ENCODE results near the gene TRAPPC2L.

TRAPPC2L gene

DNA sequence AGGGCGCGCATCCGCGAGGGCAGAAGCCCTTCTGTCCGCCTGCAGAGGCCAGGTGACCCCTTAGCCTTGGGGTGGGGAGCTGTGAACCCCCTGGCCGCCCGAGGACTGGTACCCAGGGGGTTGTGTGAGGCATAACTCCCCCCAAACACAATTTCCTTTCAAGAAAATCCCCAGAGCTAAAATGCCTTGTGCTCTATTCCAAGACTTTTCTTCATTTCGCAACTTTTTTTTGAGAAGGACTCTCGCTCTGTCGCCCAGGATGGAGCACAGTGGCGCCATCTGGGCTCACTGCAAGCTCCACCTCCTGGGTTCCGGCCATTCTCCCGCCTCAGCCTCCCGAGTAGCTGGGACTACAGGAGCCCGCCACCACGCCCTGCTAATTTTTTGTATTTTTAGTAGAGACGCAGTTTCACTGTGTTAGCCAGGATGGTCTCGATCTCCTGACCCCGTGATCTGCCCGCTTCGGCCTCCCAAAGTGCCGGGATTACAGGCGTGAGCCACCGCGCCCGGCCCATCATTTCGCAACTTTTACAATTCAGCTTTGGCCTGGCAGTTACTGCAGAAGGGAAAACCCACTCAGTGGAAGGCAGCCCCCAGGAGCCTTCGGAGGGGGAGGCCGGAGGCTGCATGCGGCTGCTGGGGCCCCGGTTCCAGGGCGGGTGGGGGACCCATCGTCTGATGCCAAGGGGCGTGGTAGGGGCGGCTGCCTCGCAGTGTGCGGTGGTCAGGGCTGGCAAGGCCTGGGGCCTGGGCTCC, 44.2 kb upstream of the TRAPPC2L start:
- TF ChIP-seq, protein P1, sequence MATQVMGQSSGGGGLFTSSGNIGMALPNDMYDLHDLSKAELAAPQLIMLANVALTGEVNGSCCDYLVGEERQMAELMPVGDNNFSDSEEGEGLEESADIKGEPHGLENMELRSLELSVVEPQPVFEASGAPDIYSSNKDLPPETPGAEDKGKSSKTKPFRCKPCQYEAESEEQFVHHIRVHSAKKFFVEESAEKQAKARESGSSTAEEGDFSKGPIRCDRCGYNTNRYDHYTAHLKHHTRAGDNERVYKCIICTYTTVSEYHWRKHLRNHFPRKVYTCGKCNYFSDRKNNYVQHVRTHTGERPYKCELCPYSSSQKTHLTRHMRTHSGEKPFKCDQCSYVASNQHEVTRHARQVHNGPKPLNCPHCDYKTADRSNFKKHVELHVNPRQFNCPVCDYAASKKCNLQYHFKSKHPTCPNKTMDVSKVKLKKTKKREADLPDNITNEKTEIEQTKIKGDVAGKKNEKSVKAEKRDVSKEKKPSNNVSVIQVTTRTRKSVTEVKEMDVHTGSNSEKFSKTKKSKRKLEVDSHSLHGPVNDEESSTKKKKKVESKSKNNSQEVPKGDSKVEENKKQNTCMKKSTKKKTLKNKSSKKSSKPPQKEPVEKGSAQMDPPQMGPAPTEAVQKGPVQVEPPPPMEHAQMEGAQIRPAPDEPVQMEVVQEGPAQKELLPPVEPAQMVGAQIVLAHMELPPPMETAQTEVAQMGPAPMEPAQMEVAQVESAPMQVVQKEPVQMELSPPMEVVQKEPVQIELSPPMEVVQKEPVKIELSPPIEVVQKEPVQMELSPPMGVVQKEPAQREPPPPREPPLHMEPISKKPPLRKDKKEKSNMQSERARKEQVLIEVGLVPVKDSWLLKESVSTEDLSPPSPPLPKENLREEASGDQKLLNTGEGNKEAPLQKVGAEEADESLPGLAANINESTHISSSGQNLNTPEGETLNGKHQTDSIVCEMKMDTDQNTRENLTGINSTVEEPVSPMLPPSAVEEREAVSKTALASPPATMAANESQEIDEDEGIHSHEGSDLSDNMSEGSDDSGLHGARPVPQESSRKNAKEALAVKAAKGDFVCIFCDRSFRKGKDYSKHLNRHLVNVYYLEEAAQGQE (IDR thresholded peaks at IDR 0.05; ENCODE audit: low read depth), result no peak
- TF ChIP-seq TAF1 (IDR thresholded peaks at IDR 0.05; ENCODE audit: low read depth), result no peak
- no peak for TF ChIP-seq NFIC (IDR thresholded peaks at IDR 0.05)
- TF ChIP-seq EGR1 (IDR thresholded peaks at IDR 0.05), result no peak
- TF ChIP-seq FOXM1 (IDR thresholded peaks at IDR 0.05; ENCODE audit: borderline replicate concordance, low read depth), result no peak
- TF ChIP-seq, protein P2, sequence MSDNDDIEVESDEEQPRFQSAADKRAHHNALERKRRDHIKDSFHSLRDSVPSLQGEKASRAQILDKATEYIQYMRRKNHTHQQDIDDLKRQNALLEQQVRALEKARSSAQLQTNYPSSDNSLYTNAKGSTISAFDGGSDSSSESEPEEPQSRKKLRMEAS (IDR thresholded peaks at IDR 0.05), result no peak
- TF ChIP-seq TCF12 (IDR thresholded peaks at IDR 0.05; ENCODE audit: low read depth), result no peak
- no peak for TF ChIP-seq YY1 (IDR thresholded peaks at IDR 0.05; ENCODE audit: low read depth)
- TF ChIP-seq CEBPB (IDR thresholded peaks at IDR 0.05), result peak; percentile 61
- TF ChIP-seq ZBTB7A (IDR thresholded peaks at IDR 0.05; ENCODE audit: low read depth), result peak; percentile 1; the same call in 1 of the 2 replicates
- TF ChIP-seq EP300 (IDR thresholded peaks at IDR 0.05; ENCODE audit: borderline replicate concordance), result no peak
- TF ChIP-seq TEAD4 (IDR thresholded peaks at IDR 0.05), result no peak
- no peak for TF ChIP-seq CREB1 (IDR thresholded peaks at IDR 0.05; ENCODE audit: low read depth)
- TF ChIP-seq, protein P3, sequence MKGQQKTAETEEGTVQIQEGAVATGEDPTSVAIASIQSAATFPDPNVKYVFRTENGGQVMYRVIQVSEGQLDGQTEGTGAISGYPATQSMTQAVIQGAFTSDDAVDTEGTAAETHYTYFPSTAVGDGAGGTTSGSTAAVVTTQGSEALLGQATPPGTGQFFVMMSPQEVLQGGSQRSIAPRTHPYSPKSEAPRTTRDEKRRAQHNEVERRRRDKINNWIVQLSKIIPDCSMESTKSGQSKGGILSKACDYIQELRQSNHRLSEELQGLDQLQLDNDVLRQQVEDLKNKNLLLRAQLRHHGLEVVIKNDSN (IDR thresholded peaks at IDR 0.05), result no peak
- TF ChIP-seq RAD21 (IDR thresholded peaks at IDR 0.05; ENCODE audit: low read depth), result no peak

DNA sequence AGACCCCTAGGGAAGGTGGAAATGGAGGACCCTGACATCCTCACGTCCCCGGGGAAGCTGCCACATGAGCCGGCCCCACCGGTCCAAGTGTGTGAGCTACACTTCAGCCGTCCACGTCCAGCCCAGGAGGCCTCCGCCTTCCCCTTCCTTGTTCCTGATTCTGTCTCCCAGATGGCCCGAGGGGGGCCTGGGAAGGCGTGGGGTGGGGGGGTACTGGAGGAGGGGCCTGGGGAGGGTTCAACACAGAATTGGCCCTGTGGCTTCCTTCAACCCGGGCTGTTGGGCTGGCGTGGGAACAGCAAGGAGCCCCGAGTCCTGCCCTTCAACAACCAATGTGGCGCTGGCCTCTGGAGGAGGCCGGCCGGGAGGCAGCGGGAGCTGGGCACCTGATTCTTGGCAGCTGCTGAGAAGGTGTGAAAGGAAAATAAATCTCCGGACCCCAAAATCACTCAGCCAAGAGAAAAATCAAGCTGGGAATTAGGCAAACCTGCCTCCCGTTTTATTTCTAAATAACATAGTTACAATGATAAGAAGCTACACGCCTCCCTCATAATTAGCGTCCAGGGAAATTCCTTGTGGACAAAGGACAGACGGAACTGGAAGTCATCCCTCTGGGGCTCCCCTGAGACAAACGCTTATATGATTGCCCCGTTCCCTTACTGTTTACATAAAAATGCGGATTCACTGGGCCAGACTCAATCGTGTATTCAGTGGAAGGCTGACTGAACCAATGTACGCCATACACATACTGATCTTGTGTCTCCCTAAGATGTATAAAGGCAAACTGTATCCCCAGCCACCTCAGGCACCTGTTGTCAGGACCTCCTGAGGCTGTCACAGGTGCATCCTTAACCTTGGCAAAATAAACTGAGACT, 43.4 kb upstream of the TRAPPC2L start:
- TF ChIP-seq YY1 (IDR thresholded peaks at IDR 0.05; ENCODE audit: low read depth), result no peak
- TF ChIP-seq CREB1 (IDR thresholded peaks at IDR 0.05; ENCODE audit: low read depth), result no peak
- TF ChIP-seq, protein P1 (IDR thresholded peaks at IDR 0.05; ENCODE audit: low read depth), result no peak
- TF ChIP-seq, protein P2 (IDR thresholded peaks at IDR 0.05), result no peak
- TF ChIP-seq TCF12 (IDR thresholded peaks at IDR 0.05; ENCODE audit: low read depth), result no peak
- TF ChIP-seq NFIC (IDR thresholded peaks at IDR 0.05), result no peak
- TF ChIP-seq EGR1 (IDR thresholded peaks at IDR 0.05), result no peak
- no peak for TF ChIP-seq TEAD4 (IDR thresholded peaks at IDR 0.05)
- TF ChIP-seq FOXM1 (IDR thresholded peaks at IDR 0.05; ENCODE audit: borderline replicate concordance, low read depth), result no peak
- TF ChIP-seq RAD21 (IDR thresholded peaks at IDR 0.05; ENCODE audit: low read depth), result no peak
- TF ChIP-seq EP300 (IDR thresholded peaks at IDR 0.05; ENCODE audit: borderline replicate concordance), result no peak
- TF ChIP-seq, protein P3 (IDR thresholded peaks at IDR 0.05), result no peak
- no peak for TF ChIP-seq TAF1 (IDR thresholded peaks at IDR 0.05; ENCODE audit: low read depth)
- no peak for TF ChIP-seq CEBPB (IDR thresholded peaks at IDR 0.05)
- no peak for TF ChIP-seq ZBTB7A (IDR thresholded peaks at IDR 0.05; ENCODE audit: low read depth)

DNA sequence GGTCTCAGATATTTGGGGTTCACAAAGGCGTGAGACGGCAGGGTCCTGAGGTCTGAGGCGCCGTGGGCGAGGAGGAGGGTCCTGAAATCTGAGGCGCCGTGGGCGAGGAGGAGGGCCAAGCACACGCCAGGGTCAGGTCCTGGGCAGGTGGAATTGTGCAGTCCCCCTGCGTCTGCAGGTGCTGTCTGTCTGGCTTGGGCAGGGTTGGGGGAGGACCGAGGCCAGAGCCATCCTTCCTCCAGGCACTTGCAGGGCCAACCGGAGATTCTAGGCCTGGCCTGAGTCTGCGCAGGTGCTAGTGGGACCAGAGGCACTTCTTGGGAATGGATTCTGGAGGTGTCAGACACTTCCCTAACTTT, 42.8 kb upstream of the TRAPPC2L start:
- TF ChIP-seq TEAD4 (IDR thresholded peaks at IDR 0.05), result no peak
- TF ChIP-seq, protein P2 (IDR thresholded peaks at IDR 0.05), result no peak
- TF ChIP-seq TAF1 (IDR thresholded peaks at IDR 0.05; ENCODE audit: low read depth), result no peak
- no peak for TF ChIP-seq RAD21 (IDR thresholded peaks at IDR 0.05; ENCODE audit: low read depth)
- no peak for TF ChIP-seq EP300 (IDR thresholded peaks at IDR 0.05; ENCODE audit: borderline replicate concordance)
- TF ChIP-seq YY1 (IDR thresholded peaks at IDR 0.05; ENCODE audit: low read depth), result no peak
- TF ChIP-seq, protein P1 (IDR thresholded peaks at IDR 0.05; ENCODE audit: low read depth), result no peak
- TF ChIP-seq, protein P3 (IDR thresholded peaks at IDR 0.05), result no peak
